NCI-H748 (cell line): ENCODE data around the gene DLX5.
A peak's percentile ranks its signal among the peaks of the same experiment; 100 is the strongest.

Experiments
- DNase-seq: peaks from one replicate; lab custom pipeline; 2025; ENCODE audit not compliant: unreplicated experiment; lab: John Stamatoyannopoulos, UW

The DLX5 gene

DNA sequence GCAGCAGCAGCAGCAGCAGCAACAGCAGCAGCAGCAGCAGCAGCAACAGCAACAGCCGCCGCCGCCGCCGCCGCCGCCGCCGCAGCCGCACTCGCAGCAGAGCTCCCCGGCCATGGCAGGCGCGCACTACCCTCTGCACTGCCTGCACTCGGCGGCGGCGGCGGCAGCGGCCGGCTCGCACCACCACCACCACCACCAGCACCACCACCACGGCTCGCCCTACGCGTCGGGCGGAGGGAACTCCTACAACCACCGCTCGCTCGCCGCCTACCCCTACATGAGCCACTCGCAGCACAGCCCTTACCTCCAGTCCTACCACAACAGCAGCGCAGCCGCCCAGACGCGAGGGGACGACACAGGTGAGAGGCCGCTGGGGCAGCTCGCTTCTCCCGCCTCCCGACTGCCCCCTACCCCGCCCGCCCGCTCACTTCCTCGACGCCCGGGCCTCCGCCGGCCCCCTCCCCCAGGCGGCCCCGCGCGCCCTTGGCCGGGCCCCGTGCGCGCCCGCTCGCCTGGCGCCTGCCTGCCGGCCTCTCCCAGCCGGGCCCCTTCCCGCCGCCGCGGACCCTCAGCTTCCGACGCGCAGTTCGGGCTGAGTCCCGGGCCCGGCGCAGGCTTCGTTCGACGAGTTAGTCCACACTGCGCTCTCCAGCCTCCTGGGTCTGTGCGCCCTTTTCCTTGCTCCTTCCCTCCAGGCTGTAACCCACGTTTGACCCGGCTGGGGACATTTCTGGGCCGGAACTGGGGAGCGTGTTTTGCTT, 18.4 kb downstream of the DLX5 start:
- DNase-seq = peak; percentile 79

DNA sequence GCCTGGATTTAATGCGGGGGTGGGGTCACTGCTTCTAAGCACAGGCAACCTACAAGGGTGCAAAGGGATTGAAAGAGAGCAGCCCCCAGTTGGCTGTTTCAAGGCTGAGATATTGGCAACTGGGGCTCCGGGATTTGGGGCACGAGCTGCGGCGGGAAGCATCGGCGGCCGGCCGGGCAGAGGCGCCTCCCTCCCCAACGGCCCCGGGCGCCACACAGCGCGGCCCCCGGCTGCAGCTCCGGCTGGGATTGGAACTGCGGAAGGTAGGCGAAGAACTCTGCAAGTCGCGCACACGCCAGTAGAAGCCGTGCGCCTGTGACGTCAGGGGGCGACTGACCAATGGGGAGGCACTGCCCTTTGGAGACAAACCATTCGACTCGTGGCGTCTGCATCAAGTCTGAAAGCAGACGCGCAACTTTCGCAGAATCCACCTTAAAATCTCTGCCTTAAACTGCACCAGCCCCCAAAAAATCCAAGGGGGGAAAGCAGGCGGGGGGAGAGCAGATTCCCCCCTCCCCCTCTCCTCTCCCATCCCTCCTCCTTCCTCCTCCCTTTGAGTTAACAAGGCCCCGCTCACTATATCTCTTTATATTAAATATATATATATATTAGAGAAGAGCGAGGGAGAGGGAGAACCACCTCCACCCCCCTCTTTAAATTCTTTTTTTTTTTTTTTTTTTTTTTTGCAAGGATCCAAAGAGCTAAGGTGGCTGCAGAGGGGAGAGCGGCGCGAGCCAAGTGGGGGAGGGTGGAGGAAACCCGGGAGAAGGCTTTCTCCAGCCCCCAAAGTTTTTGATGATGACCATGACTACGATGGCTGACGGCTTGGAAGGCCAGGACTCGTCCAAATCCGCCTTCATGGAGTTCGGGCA, 19.2 kb downstream of the DLX5 start, which contains the start of gene DLX6:
TSS of gene DLX6 (plus strand) at position 371 of the 872 bp plus-strand sequence. CDS start at position 796, 425 bp downstream.
- peak; percentile 100 for DNase-seq

DNA sequence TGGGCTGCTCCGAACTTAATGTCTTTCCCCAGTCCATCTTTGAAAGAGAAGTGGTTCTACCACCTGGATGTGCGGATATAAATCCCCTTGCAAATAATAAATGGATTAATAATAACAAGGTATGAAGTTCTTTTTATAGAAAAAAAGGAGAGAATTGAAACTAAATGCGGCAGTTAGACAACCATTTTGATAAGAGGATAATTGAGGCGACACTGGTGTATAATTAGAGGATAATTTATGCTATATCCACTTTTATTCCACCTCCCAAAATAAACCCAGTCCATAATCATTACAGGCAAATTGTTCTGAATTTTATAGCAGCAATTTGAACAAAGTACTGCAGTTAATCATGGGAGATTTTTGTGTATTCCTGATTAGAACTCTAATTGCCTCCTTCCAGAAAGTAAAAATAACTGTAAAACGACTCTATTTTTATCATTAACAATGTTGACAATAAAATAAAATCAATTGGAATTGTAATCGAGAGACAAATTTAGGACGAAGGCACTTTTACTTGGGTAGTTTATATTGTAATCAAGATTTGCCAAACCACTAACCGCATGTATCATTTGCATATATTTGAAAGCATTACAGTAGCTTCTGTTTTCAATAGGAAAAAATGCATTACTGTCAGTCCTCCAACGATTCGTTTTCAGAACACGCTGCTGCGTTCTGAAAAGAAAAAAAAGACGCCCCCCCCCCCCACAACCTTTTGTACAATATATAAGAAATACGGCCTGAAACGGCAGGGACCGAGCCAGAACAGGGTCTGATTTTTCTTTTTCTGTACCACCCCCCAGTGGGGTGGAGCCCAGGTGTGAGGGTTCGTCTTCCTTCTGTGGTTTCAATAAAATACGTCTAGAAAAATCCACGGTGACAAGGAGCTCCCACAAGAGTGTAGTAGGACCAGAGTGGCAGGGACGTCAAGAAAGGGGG, 20.1 kb downstream of the DLX5 start:
- DNase-seq = peak; percentile 98

DNA sequence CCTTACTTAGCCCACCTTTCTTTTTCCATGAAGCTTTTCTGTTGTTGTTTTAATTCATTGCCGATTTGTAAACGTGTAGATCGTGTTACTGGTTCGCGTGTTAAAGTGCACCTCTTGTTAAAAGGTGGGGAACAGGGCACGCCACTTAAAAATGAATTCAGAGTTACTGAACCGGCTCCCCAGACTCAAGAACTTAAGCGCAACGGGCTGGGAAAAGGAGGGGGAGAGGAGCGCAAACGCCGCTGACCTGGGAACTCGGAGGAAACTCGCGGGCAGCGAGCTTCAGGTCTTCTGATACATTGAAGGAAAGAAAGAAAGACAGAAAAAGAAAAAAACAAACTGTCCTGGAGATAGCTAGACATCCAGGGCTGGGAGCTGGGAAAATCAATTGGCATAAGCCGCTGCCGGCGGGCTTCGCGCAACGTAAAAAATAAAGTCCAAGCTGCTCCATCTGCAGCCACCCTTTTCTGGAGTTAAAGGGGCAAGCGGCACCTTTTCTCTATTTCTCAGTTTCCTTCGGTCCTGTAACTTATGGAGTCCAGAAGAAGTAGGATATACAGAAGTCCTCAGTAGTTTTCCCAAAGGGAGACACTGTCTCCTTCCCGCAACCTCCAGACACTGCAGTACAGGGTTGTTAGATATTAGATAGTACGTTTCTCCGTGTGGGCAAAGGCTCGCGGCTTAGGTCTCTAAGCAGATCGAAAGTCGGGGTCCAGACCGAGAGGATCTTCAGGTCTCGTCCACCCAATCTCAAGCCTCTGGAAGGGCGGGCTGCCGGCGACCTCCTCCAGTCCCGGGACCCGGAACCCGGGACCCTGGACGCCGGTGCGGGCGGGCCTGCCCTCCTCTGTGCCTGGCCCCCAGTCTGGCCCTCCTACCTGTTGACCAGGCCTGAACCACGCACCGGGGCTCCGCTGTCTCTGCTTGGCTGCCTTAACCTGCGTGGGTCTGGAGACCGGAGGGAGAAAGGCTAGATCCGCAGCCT, 21.1 kb downstream of the DLX5 start:
- DNase-seq = peak; percentile 87

DNA sequence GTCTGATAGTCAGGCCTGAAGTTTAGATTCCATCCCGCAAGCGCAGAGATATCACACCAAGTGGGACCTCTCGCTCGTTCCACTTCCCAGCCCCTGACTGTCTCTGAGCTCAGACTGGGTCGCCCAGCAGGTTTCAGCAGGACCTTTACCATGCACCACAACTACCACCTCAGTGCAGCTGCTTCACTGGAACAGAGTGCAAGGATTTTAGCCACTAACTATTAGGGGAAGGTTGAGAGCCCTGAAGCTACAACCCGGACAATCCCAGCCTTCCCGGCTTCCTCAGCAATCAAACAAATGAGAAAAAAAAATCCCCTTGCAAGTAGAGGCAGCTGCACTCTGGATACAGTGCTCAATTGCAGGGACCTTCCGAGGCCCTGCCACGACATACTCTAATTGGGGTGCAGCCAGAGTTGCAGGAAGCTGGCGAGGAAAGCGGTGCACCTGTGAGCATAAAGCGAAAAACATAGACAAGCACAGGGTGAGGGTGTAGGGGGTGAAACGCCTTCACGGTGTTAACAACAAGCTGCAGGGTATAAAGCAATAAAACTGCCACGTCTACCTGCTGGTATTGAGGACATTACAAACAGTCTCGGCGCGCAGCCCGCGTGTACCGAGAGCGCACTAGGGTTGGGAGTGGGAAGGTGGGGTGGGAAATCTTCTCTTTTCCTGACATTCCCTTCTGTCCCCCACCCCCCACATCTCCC, 21.9 kb downstream of the DLX5 start:
- DNase-seq = peak; percentile 87

DNA sequence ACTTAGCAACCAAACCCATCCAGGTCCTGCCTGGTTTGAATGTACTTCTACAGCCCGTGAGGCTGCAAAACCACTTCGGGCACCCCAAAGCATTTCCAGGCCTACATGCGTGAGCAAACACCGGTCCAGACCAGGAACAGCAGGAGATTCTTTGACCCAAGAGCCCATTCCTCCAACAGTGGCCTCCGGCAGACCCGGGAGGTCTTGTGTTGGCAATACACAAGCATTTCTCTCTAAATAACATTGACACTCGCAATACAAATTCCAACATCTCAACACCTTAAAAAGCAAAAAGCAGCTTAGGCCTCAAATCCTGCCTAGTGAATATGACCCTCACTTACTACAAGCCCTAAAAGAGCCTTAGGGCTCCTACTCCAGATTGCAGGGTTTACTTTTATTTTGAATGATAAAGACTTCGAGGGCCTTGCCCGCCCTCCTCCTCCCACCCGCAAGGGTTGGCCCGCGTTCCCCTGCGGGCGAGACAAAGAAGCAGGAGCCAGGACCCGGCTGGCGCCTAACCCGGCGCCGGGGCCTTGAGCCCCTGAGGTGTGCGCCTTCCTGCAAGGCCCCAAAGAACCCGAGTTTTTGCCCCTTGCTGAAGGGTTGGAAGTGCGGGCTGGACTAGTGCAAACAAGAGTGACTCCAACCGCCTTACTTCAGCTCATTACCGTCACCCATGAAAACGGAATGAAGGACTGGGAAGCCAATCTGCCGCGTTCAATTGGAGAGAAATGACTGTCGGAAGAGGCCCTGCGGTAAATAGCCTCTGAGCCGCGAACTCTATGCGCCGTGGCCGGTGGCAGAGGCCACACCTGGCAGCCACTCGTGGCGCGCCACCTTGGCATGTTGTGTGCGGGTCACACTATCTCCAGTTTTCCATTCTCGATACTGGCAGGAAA, 22.7 kb downstream of the DLX5 start:
- peak; percentile 62 for DNase-seq

DNA sequence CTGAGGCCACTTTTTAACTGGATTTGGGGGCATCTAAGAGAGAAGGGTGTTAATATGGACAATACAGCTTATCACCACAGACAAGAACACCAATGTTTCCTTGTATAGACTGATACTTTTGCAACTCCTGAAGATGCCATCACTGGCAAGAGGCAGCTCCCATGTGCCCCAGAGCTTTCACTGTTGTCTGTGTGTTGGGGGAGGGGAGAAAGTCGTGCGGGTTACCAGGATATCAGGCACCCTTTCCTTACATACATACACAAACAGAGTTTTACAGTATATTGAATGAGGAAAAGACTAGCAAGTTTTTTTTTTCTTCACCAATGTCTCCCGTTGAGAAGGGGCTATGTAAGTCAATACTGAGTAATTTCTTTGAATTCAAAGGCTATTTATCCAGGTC, 23.4 kb downstream of the DLX5 start:
- DNase-seq = peak; percentile 53

DNA sequence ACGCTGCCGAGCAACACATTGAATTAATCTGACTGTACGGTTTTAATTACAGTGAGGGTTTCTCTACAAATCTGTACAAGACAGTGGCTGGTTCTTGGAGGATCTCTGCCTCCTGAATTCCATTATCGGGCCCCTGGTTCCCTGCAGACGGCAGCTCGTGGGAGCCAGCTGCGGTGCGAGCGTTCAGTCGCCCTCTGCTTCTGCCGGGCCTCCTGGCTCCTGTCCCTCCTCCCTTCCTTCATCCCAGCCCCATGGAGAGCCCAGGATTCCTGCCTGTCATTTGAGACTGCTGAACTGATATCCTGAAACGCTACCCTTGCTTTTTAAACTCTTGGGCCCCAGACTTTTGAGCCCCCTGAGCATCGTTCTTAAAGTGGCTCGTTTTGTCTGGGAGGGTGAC, 25.9 kb downstream of the DLX5 start:
- peak; percentile 16 for DNase-seq

DNA sequence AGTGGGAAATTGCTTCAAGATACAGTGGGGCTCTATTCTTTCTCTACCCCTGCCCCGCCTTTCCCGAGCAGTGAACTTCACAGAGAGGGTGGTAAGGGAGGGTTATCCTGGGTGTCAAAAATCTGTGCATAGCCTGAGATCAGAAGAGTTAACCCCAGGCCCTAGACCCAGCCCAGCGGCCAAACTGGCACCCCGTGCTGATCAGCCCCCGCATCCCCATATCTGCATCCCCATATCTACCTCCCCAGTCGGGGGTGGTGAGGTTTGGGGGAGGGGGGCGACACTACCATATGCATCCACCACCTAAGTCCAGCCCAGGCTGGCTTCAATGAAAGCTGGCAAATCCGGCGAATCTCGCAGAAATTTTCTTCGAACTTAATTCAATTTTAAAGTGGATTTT, 26.3 kb downstream of the DLX5 start:
- no peak for DNase-seq

DNA sequence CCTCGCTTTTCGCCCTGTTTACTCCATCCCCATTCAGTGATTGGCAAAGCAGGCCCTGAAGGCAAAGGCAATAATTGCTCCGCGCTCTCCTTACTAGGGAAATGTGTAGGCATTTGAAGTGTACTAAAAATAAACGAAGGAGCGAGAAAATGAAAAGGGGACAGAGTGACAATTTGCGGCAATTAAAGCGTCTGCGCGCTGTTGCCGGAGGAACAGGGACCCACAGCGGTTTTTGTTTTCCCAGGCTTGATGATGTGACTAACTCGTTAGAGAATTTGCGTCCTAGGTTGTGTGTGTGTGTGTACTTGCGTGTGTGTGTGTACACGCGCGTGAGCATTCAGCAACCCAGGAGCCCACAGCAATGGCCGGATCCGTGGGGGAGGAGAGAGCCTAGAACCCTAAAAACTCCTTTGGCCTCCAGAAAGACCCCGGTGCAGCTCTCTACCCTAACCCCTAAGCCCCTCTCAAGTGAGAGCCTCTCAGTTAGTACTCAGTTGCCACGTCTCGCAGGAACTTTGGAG, 27.1 kb downstream of the DLX5 start:
- peak; percentile 64 for DNase-seq

DNA sequence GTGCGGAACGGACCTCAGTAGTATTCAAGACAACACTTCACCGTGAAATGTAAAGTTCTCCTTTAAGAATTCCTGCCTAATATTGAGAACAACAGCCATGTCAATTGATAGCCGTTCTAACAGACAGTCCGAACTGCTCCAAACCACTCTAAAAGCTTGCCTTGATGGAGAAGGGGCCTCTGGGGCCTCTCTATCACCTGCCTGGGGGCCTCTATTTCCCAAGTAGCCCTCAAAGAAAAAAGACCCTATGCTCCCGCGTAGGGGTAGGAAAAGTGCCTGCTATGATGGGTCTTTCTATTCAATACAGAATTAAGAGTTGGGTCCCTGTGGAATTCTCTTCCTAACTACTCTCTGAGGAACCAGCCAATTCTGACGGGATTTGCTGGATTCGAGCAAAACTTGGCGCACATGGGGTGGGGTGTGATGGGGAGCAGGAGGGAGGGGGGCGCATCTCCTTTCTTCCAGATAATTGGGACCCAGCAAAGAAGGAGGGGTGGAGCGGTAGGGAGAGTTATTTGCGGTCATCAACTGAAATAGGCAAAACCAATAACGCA, 27.6 kb downstream of the DLX5 start:
- DNase-seq = no peak

DNA sequence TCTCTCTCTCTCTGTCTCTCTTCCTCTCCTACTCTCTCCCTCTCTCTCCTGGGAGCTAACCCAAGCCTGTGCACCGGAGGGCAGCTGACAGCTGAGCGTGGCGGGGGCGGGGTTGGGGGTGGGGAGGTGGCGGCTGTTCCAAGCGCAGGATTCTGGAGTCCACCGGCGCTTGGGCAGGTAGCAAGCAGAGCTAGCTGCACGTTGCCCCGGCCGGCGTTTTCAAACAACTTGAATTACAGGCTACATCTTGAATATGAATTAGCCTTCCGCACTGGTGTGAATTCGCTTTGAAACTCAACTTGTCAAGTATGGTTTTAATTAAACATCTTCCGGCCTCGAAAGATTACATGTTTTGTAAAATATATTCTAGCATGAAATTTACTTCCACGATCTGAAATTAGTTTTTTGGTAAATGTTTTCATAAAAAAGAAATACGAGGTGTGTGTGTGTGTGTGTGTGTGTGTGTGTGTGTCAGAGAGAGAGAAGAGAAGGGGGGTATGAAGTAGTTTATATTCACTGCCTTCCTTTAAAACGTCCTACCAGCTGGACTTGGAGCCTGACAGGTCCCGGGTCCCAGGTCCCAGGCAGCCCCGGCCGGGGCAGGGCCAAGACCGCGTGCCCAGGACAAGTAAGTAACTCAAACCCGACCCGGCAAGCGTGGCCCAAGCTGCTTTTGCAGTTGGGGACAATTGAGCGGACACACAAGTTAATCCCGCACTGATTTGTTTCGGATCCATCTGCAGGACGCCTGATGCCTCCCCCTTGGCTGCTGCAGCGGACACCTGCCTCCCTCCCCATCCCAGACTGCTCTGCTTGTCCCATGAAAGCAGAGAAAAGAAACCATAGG, 28.3 kb downstream of the DLX5 start:
- DNase-seq = no peak

DNA sequence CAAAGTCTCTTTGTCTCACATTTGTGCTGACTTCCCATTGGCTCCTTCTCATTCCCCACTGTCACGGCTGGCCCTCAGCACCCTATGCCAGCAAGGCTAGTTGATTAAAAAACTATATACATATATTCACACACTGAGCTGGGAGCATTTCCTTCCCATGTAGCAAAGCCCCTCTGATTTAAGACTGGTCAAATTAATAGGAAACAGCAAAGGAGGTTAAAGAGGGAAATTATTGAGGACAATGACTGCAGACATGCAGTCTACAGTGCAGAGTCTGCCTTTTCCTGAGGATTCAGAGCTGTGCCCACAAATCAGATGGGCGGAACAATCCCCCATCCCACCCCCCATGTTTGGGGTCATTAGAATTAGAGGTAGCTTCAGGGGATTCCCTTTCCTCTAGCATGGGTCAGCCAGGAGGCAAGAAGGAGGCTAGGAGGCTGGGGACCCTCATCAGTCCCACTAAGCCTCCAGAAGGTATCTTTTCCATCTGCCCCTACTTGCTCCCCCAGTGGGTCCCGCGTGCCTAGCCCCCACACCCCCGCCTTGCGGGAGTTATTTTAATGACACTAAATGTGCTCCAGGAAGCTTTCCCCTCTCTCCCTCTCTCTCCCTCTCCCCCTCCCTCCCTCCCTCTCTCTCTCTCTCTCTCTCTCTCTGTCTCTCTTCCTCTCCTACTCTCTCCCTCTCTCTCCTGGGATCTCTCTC, 29.1 kb downstream of the DLX5 start:
- peak; percentile 24 for DNase-seq

DNA sequence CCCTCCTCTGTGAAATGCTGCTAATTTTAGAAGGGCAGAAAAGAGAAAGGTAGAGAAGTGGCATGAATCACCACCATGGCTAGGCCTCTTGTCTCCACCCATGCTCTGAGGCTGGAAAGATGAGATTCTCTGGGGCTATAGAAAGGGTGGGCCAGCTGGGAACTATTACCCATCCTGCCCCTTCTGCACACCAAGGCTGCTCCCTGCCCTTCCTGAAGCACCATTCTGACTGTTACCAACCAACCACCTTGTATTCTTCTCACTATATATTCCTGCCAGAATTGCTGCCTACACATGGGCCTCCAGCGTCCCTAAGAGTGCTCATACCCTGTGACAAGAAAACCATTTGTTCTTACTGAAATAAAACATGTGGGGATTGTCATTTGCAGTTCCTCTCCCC, 30.7 kb downstream of the DLX5 start:
- no peak for DNase-seq

DNA sequence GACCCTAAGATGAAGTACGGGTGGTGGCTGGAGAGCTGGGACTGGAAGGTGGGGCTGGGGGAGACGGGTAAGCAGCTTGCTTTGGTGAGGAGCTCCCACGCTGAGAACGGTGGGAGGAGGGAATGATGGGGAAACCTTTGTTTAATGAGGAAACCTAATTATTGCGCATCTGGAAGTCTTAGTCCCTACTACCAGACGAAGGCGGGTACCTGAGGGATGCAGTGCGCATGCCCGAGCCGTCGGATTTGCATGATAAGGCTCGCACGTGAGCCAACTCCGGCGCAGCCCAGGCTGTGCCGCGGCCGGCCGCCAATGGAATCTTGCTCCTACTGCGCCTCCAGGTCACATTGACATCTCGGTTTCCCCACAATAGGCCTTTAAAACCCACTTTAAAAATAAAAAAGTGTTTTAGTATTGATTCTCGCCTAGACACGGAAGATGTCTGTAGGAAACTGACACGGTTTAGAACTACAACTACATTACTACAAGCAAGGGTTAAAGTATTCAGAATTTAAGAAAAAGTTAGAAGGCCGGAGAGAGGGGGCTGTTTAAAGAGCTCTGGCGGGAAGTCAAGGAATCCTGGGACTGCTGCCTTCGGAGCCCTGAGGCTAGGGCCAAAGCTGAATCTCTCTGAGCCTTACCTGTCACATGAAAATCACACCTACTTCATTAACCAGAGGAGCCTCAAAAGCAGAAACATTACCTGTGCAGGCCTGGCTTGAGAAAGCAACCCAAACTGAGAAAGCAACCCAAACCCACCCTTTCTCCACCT, 31.4 kb downstream of the DLX5 start:
- DNase-seq = no peak
